GM23248 (cell line): ENCODE data around the gene ACSM6.

Experiments used
- EZH2 ChIP-seq: fragments of 200-600 bp; sonication (generic); IDR thresholded peaks from 2 replicates; pipeline ENCODE4 v1.6.1; 2018; ENCODE audit warnings: antibody characterized with exemption, mild to moderate bottlenecking; ENCODE audit not compliant: insufficient read depth, poor library complexity, severe bottlenecking
- EZH2phosphoT487 ChIP-seq: fragments of 200-600 bp; sonication (generic); IDR thresholded peaks from 2 replicates; pipeline ENCODE4 v1.6.1; 2018; ENCODE audit warnings: antibody characterized with exemption, moderate library complexity, mild to moderate bottlenecking, low read depth; ENCODE audit not compliant: insufficient read depth

DNA sequence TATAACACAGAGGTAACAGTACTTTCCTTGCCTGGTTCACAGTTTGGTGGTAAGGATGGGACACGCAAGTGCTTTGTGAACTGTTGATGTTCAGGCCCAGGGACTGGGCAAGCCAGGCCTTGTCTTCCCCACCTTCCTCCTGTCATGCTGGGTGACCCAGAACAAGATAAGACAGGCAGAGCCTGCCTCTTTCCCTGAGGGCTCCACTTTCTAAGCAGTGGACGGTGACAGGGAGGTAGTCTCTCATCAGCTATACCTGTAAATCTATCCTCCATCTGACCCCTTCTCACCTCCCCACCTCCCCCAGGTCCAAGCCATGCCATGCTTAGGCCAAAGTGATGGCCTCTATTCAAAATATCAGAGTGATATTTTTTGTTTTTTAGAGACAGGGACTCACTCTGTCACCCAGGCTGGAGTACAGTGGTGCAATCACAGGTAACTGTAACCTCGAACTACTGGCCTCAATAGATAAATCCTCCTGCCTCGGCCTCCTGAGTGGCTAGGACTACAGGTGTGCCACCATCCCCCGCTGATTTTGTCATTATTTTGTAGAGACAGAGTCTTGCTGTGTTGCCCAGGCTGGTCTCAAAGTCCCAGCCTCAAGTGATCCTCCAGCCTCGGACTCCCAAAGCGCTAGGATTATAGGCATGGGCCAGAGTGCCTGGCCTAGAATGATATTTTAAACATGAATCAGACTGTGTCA is 54.0 kb downstream of the ACSM6 start:
- TF ChIP-seq EZH2phosphoT487 = no peak
- no peak for TF ChIP-seq EZH2
